ENCODE data around the gene THAP11.

The THAP11 gene

DNA sequence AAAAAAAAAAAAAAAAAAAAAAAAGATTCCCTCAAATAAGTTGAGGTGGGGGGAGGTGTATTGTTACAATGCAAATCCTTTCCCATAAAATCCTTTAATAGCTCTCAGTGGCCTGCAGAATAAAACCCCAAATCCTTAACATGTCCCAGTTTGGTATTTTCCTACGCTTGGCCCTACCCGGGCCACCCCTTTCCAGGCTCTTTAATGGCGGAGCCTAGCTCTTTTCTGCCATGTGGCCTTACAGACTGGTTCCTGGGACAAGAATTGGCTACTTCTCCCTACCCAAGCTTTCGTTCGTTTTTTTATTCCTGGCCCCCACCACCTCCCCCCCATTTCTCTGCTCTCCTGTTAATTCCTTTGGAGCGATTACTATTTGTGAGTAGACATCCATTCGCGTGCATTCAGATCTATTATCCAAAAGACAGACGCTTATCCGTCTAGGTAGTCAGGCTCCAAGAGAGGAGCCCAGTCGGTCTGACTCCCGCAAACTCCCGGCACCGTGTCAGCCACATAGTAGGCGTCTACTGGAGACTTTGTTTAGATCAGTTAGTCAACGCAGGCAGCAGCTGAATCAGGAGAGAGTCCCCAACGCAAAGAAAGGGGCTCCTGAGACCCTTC is 813 bp upstream of the THAP11 start:
- peak overlapping the region; percentile 99 for H3K27ac ChIP-seq
- H3K36me3 ChIP-seq (ENCODE audit: control insufficient read depth, insufficient read depth, low read length), result no peaks in the 10 kb centered on the region
- peak overlapping the region; percentile 100 for H3K4me3 ChIP-seq (ENCODE audit: low read depth, low read length)
- H3K4me2 ChIP-seq (ENCODE audit: low read length), result peak overlapping the region; percentile 84
- peaks cover 13% of the 10 kb centered on the region for H3K4me1 ChIP-seq
- no peaks in the 10 kb centered on the region for H3K9me3 ChIP-seq (ENCODE audit: control insufficient read depth, low read length)
- peaks cover 5% of the 10 kb centered on the region for H3K79me2 ChIP-seq
- peak overlapping the region; percentile 96 for H2AFZ ChIP-seq
- no peaks in the 10 kb centered on the region for H3K27me3 ChIP-seq (ENCODE audit: control insufficient read depth, insufficient read depth, low read length)
- H3K9ac ChIP-seq, result no peak overlapping the region
- TF ChIP-seq, protein P1, sequence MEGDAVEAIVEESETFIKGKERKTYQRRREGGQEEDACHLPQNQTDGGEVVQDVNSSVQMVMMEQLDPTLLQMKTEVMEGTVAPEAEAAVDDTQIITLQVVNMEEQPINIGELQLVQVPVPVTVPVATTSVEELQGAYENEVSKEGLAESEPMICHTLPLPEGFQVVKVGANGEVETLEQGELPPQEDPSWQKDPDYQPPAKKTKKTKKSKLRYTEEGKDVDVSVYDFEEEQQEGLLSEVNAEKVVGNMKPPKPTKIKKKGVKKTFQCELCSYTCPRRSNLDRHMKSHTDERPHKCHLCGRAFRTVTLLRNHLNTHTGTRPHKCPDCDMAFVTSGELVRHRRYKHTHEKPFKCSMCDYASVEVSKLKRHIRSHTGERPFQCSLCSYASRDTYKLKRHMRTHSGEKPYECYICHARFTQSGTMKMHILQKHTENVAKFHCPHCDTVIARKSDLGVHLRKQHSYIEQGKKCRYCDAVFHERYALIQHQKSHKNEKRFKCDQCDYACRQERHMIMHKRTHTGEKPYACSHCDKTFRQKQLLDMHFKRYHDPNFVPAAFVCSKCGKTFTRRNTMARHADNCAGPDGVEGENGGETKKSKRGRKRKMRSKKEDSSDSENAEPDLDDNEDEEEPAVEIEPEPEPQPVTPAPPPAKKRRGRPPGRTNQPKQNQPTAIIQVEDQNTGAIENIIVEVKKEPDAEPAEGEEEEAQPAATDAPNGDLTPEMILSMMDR (IDR thresholded peaks at IDR 0.05), result no peak

- Histone ChIP-seq H3K9ac (no peak overlapping the region), H3K27ac (peak overlapping the region; percentile 99), H2AFZ (peak overlapping the region; percentile 65), H3K4me3 (ENCODE audit: low read depth, low read length) (peak overlapping the region; percentile 57), H3K4me1 (peaks cover 15% of the 10 kb centered on the region), H3K36me3 (ENCODE audit: control insufficient read depth, insufficient read depth, low read length) (no peaks in the 10 kb centered on the region), H3K4me2 (ENCODE audit: low read length) (peak overlapping the region; percentile 84), H3K79me2 (peaks cover 12% of the 10 kb centered on the region), H3K9me3 (ENCODE audit: control insufficient read depth, low read length) (no peaks in the 10 kb centered on the region), H3K27me3 (ENCODE audit: control insufficient read depth, insufficient read depth, low read length) (no peaks in the 10 kb centered on the region)
- TF ChIP-seq, protein P1 (IDR thresholded peaks at IDR 0.05), result peak; percentile 24
Observed at GRCh38 chr16:67842509-67843342, 606 bp downstream of the THAP11 start.

DNA sequence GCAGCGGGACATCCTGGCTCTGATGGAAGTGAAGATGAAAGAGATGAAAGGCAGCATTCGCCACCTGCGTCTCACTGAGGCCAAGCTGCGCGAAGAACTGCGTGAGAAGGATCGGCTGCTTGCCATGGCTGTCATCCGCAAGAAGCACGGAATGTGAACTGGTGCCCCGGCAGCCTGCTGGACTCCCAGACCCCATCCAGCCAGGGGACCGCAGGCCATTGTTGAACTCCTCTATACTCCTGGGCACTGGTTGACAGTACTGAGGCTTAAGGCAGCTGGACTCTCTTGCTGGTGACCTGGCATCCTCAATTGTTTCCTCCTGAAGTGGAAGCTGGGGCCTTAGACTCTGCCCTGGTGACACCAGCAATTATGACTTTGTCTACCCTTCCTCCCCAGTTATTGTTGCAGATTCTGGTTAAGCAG is 1.2 kb downstream of the THAP11 start:
- H3K79me2 ChIP-seq, result peaks cover 18% of the 10 kb centered on the region
- H3K27me3 ChIP-seq (ENCODE audit: control insufficient read depth, insufficient read depth, low read length), result no peaks in the 10 kb centered on the region
- H3K36me3 ChIP-seq (ENCODE audit: control insufficient read depth, insufficient read depth, low read length), result no peaks in the 10 kb centered on the region
- H2AFZ ChIP-seq, result peak overlapping the region; percentile 65
- no peaks in the 10 kb centered on the region for H3K9me3 ChIP-seq (ENCODE audit: control insufficient read depth, low read length)
- H3K4me3 ChIP-seq (ENCODE audit: low read depth, low read length), result peak overlapping the region; percentile 57
- H3K4me1 ChIP-seq, result peaks cover 21% of the 10 kb centered on the region
- peak overlapping the region; percentile 84 for H3K4me2 ChIP-seq (ENCODE audit: low read length)
- TF ChIP-seq, protein P1 (IDR thresholded peaks at IDR 0.05), result no peak
- H3K9ac ChIP-seq, result no peak overlapping the region
- H3K27ac ChIP-seq, result peak overlapping the region; percentile 99

DNA sequence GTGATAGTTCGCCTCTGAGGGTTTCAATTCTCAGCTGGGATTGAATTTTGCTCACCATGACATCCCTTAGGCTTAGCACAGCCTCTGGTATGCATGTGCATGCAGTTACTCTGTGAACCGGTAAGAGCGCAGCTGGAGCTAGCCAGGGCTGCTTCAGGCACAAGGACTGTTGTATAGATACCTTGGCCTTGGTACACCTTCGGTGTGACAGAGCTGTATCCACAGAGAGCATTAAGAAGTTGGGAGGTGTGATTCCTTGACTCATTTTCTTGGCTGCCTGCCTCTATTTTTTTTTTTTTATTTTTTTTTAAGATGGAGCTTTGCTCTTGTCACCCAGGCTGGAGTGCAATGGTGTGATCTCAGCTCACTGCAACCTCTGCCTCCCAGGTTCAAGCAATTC is 2.4 kb downstream of the THAP11 start:
- H2AFZ ChIP-seq, result no peak overlapping the region
- TF ChIP-seq, protein P1 (IDR thresholded peaks at IDR 0.05), result peak; percentile 13
- no peak overlapping the region for H3K27ac ChIP-seq
- no peaks in the 10 kb centered on the region for H3K36me3 ChIP-seq (ENCODE audit: control insufficient read depth, insufficient read depth, low read length)
- no peaks in the 10 kb centered on the region for H3K9me3 ChIP-seq (ENCODE audit: control insufficient read depth, low read length)
- peaks cover 29% of the 10 kb centered on the region for H3K79me2 ChIP-seq
- H3K4me3 ChIP-seq (ENCODE audit: low read depth, low read length), result no peak overlapping the region
- H3K4me1 ChIP-seq, result peaks cover 22% of the 10 kb centered on the region
- H3K9ac ChIP-seq, result no peak overlapping the region
- H3K4me2 ChIP-seq (ENCODE audit: low read length), result peak overlapping the region; percentile 43
- H3K27me3 ChIP-seq (ENCODE audit: control insufficient read depth, insufficient read depth, low read length), result no peaks in the 10 kb centered on the region
